GM23338 (cell line): ENCODE results near the gene SPECC1L. TPM values are rescaled to one million over a fixed set of nuclear protein-coding genes. Genes with fewer than 3 reads are reported as not detected.
"Not testable (repeated sequence)": the region's sequence is repeated elsewhere in the genome, so short reads cannot be mapped to it uniquely, and the experiment has no call there.

ENCODE experiments used
- ATAC-seq: fragments of 200-7000 bp; cut with Tn5 transposase; 3 replicates; pipeline ENCODE4 v1.9.1; 2020
- DNase-seq: peaks from one replicate; pipeline ENCODE4 v3.0.0-alpha.2; 2015; ENCODE audit warnings: low spot score
- H2AFZ ChIP-seq: fragments of 200-600 bp; sonication (generic); 2 replicates; pipeline ENCODE4 v1.8.0; 2016; ENCODE audit warnings: antibody characterized with exemption, mild to moderate bottlenecking, moderate library complexity
- H3F3A ChIP-seq: fragments of 200-600 bp; sonication (generic); replicated peaks from 2 replicates; pipeline ENCODE4 v1.8.0; 2017; ENCODE audit warnings: antibody characterized with exemption, mixed run types, low read depth
- H3K27ac ChIP-seq: fragments of 200-600 bp; sonication (generic); 2 replicates; pipeline ENCODE4 v1.6.1; 2016; ENCODE audit warnings: low read depth
- H3K27me3 ChIP-seq: fragments of 200-600 bp; sonication (generic); 2 replicates; pipeline ENCODE4 v1.8.0; 2016; ENCODE audit warnings: mild to moderate bottlenecking, mixed run types, moderate library complexity; ENCODE audit not compliant: insufficient read depth
- H3K36me3 ChIP-seq: fragments of 200-600 bp; sonication (generic); 2 replicates; pipeline ENCODE4 v1.8.0; 2016; ENCODE audit warnings: mild to moderate bottlenecking; ENCODE audit not compliant: insufficient read depth
- H3K4me1 ChIP-seq: fragments of 200-600 bp; sonication (generic); 2 replicates; pipeline ENCODE4 v1.8.0; 2016; ENCODE audit warnings: mild to moderate bottlenecking, moderate library complexity; ENCODE audit not compliant: insufficient read depth
- H3K4me2 ChIP-seq: fragments of 200-600 bp; sonication (generic); 2 replicates; pipeline ENCODE4 v1.7.1; 2017; ENCODE audit warnings: mixed run types
- H3K4me3 ChIP-seq: fragments of 200-600 bp; sonication (generic); 2 replicates; pipeline ENCODE4 v1.6.1; 2016; ENCODE audit warnings: mixed run types
- H3K79me2 ChIP-seq: fragments of 200-600 bp; sonication (generic); replicated peaks from 2 replicates; pipeline ENCODE4 v1.8.0; 2017; ENCODE audit warnings: mild to moderate bottlenecking; ENCODE audit not compliant: insufficient read depth
- H3K9me2 ChIP-seq: fragments of 200-600 bp; sonication (generic); 2 replicates; pipeline ENCODE4 v1.8.0; 2017; ENCODE audit not compliant: insufficient read depth
- H4K20me1 ChIP-seq: fragments of 200-600 bp; sonication (generic); replicated peaks from 2 replicates; pipeline ENCODE4 v1.8.0; 2017; ENCODE audit warnings: mild to moderate bottlenecking; ENCODE audit not compliant: insufficient read depth
- H3K27ac Mint-ChIP-seq: 2 replicates; pipeline ENCODE4 v1.8.0; 2020; ENCODE audit warnings: inconsistent platforms, mild to moderate bottlenecking, moderate library complexity, mixed read lengths
- H3K27me3 Mint-ChIP-seq: 3 replicates; pipeline ENCODE4 v1.8.0; 2022; ENCODE audit warnings: low read depth, mild to moderate bottlenecking, moderate library complexity, mixed read lengths, inconsistent platforms; ENCODE audit not compliant: insufficient read depth, poor library complexity
- H3K36me3 Mint-ChIP-seq: 3 replicates; pipeline ENCODE4 v1.8.0; 2021; ENCODE audit warnings: low read depth, mild to moderate bottlenecking, inconsistent platforms, moderate library complexity, mixed read lengths
- H3K4me1 Mint-ChIP-seq: 3 replicates; pipeline ENCODE4 v1.8.0; 2020; ENCODE audit warnings: mild to moderate bottlenecking, inconsistent platforms, mixed read lengths
- H3K4me3 Mint-ChIP-seq: 3 replicates; pipeline ENCODE4 v1.8.0; 2021; ENCODE audit warnings: moderate library complexity, mild to moderate bottlenecking, inconsistent platforms, mixed read lengths
- H3K9me3 Mint-ChIP-seq: 3 replicates; pipeline ENCODE4 v1.8.0; 2020; ENCODE audit warnings: moderate library complexity, mild to moderate bottlenecking, inconsistent platforms, mixed read lengths
- CREB1 ChIP-seq: fragments of 250-450 bp; sonication (Bioruptor Pico); IDR thresholded peaks from 2 replicates; pipeline ENCODE4 v1.5.0; 2020; ENCODE audit warnings: low read depth, mild to moderate bottlenecking, moderate library complexity
- EZH2phosphoT487 ChIP-seq: fragments of 200-600 bp; sonication (generic); IDR thresholded peaks from one replicate; pipeline ENCODE4 v1.8.1; 2018; ENCODE audit warnings: antibody characterized with exemption; ENCODE audit not compliant: unreplicated experiment
- JUNB ChIP-seq: IDR thresholded peaks from one replicate; pipeline ENCODE4 v1.6.1; 2016; ENCODE audit warnings: antibody characterized with exemption; ENCODE audit not compliant: unreplicated experiment
- NANOG ChIP-seq: IDR thresholded peaks from 2 replicates; pipeline ENCODE4 v1.6.1; 2016; ENCODE audit warnings: antibody characterized with exemption, borderline replicate concordance
- STAT1 ChIP-seq: IDR thresholded peaks from one replicate; pipeline ENCODE4 v1.6.1; 2016; ENCODE audit warnings: antibody characterized with exemption; ENCODE audit not compliant: unreplicated experiment
- ZNF114 ChIP-seq: fragments of 250-450 bp; sonication (Bioruptor Pico); IDR thresholded peaks from 2 replicates; pipeline ENCODE4 v1.5.0; 2020; ENCODE audit warnings: mild to moderate bottlenecking, moderate library complexity
- polyA plus RNA-seq: library from polyadenylated mRNA; unstranded; fragments of >200 nt; fragmentation: Nextera tagmentation; extraction: Ambion mirVana; gene quantifications from 2 replicates; pipeline ENCODE4 v1.2.1, GENCODE V29; 2016
- total RNA-seq: library from RNA; depleted of rRNA; stranded (reverse); fragments of >200 nt; shearing (Covaris generic); gene quantifications from 2 replicates; pipeline ENCODE4 v1.2.3, GENCODE V29; 2014
- TF ChIP-seq, protein P1 (sequence below): IDR thresholded peaks from one replicate; pipeline ENCODE4 v1.6.1; 2018; ENCODE audit warnings: antibody characterized with exemption; ENCODE audit not compliant: unreplicated experiment
- TF ChIP-seq, protein P2 (sequence below), 2 experiments: fragments of 200-600 bp in 1 of 2; sonication (generic) in 1 of 2; conservative IDR thresholded peaks; 2 replicates each; pipeline versions ENCODE4 v1.5.1 to v1.6.1; 2016 to 2017; ENCODE audit warnings: antibody characterized with exemption in 2 of 2, low read depth in 2 of 2, mild to moderate bottlenecking in 2 of 2, moderate library complexity in 1 of 2

SPECC1L gene
- total and polyA plus RNA-seq, 2 experiments from 2014 or later, result 24.3 to 44.7 TPM

- no peak for ATAC-seq
- no peak overlapping the region for H3K27ac ChIP-seq
- H3K4me2 ChIP-seq, result no peak overlapping the region
- no peaks in the 10 kb centered on the region for H3K79me2 ChIP-seq
- no peaks in the 10 kb centered on the region for H3K9me2 ChIP-seq
- Mint-ChIP-seq H3K36me3 (no peaks in the 10 kb centered on the region), H3K27me3 (peaks cover 5% of the 10 kb centered on the region), H3K27ac (no peak overlapping the region), H3K4me1 (peaks cover 8% of the 10 kb centered on the region; the same call in 2 of the 3 replicates), H3K4me3 (no peak overlapping the region), H3K9me3 (no peaks in the 10 kb centered on the region)
- DNase-seq, result no peak
- H2AFZ ChIP-seq, result no peak overlapping the region
- TF ChIP-seq ZNF114 (CRISPR knock-in tag) (no peak), EZH2phosphoT487 (no peak), STAT1 (no peak)
- TF ChIP-seq, protein P1, sequence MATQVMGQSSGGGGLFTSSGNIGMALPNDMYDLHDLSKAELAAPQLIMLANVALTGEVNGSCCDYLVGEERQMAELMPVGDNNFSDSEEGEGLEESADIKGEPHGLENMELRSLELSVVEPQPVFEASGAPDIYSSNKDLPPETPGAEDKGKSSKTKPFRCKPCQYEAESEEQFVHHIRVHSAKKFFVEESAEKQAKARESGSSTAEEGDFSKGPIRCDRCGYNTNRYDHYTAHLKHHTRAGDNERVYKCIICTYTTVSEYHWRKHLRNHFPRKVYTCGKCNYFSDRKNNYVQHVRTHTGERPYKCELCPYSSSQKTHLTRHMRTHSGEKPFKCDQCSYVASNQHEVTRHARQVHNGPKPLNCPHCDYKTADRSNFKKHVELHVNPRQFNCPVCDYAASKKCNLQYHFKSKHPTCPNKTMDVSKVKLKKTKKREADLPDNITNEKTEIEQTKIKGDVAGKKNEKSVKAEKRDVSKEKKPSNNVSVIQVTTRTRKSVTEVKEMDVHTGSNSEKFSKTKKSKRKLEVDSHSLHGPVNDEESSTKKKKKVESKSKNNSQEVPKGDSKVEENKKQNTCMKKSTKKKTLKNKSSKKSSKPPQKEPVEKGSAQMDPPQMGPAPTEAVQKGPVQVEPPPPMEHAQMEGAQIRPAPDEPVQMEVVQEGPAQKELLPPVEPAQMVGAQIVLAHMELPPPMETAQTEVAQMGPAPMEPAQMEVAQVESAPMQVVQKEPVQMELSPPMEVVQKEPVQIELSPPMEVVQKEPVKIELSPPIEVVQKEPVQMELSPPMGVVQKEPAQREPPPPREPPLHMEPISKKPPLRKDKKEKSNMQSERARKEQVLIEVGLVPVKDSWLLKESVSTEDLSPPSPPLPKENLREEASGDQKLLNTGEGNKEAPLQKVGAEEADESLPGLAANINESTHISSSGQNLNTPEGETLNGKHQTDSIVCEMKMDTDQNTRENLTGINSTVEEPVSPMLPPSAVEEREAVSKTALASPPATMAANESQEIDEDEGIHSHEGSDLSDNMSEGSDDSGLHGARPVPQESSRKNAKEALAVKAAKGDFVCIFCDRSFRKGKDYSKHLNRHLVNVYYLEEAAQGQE, result no peak
- H4K20me1 ChIP-seq, result no peaks in the 10 kb centered on the region
- no peaks in the 10 kb centered on the region for H3K36me3 ChIP-seq
- H3F3A ChIP-seq, result no peaks in the 10 kb centered on the region
- no peaks in the 10 kb centered on the region; the same call in 1 of the 2 replicates for H3K4me1 ChIP-seq
- H3K4me3 ChIP-seq, result no peak overlapping the region
- no peaks in the 10 kb centered on the region for H3K27me3 ChIP-seq
Observed at GRCh38 chr22:24265734-24266133, 4.9 kb upstream of the SPECC1L start.

GRCh38 chr22:24266495-24266894, 4.1 kb upstream of the SPECC1L start:
- not testable (repeated sequence) for ATAC-seq, H3K27me3 ChIP-seq, H3K4me2 ChIP-seq

GRCh38 chr22:24271386-24271854, 789 bp downstream of the SPECC1L start:
- peak overlapping the region; percentile 88 for H3K4me2 ChIP-seq
- peak overlapping the region; percentile 94 for H3K27ac ChIP-seq
- H3K79me2 ChIP-seq, result peaks cover 53% of the 10 kb centered on the region
- H4K20me1 ChIP-seq, result peaks cover 6% of the 10 kb centered on the region
- H3K9me3 Mint-ChIP-seq, result no peaks in the 10 kb centered on the region
- peaks cover 5% of the 10 kb centered on the region for H3K27me3 Mint-ChIP-seq
- no peaks in the 10 kb centered on the region for H3K36me3 ChIP-seq
- peak overlapping the region; percentile 90 for H3K27ac Mint-ChIP-seq
- H3K4me1 ChIP-seq, result peaks cover 11% of the 10 kb centered on the region
- H3K4me3 ChIP-seq, result peak overlapping the region; percentile 87
- no peaks in the 10 kb centered on the region for H3K9me2 ChIP-seq
- H2AFZ ChIP-seq, result peak overlapping the region; percentile 91
- no peaks in the 10 kb centered on the region for H3F3A ChIP-seq
- H3K4me1 Mint-ChIP-seq, result peaks cover 38% of the 10 kb centered on the region
- H3K27me3 ChIP-seq, result no peaks in the 10 kb centered on the region
- DNase-seq (no peak), ATAC-seq (peak; percentile 53; the same call in 2 of the 3 replicates)
- peaks cover 3% of the 10 kb centered on the region; the same call in 2 of the 3 replicates for H3K36me3 Mint-ChIP-seq
- peak overlapping the region; percentile 91 for H3K4me3 Mint-ChIP-seq
- no peak for TF ChIP-seq JUNB
- TF ChIP-seq NANOG, result no peak
- TF ChIP-seq, protein P2, sequence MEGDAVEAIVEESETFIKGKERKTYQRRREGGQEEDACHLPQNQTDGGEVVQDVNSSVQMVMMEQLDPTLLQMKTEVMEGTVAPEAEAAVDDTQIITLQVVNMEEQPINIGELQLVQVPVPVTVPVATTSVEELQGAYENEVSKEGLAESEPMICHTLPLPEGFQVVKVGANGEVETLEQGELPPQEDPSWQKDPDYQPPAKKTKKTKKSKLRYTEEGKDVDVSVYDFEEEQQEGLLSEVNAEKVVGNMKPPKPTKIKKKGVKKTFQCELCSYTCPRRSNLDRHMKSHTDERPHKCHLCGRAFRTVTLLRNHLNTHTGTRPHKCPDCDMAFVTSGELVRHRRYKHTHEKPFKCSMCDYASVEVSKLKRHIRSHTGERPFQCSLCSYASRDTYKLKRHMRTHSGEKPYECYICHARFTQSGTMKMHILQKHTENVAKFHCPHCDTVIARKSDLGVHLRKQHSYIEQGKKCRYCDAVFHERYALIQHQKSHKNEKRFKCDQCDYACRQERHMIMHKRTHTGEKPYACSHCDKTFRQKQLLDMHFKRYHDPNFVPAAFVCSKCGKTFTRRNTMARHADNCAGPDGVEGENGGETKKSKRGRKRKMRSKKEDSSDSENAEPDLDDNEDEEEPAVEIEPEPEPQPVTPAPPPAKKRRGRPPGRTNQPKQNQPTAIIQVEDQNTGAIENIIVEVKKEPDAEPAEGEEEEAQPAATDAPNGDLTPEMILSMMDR (conservative IDR thresholded peaks at IDR 0.05; ENCODE audit: low read depth in 2 of 2), result no peak
- no peak for TF ChIP-seq CREB1 (CRISPR knock-in tag)

More at GRCh38 chr22:24266495-24266894, 4.1 kb upstream of the SPECC1L start:
- H3K27me3 Mint-ChIP-seq, H3K4me3 Mint-ChIP-seq, H3K27ac ChIP-seq, H3K79me2 ChIP-seq, H3K9me3 Mint-ChIP-seq, DNase-seq, H3K36me3 ChIP-seq, H3K4me1 Mint-ChIP-seq, H3K4me1 ChIP-seq, H4K20me1 ChIP-seq, H3K27ac Mint-ChIP-seq, H3F3A ChIP-seq, H3K9me2 ChIP-seq, H3K36me3 Mint-ChIP-seq, H2AFZ ChIP-seq, H3K4me3 ChIP-seq: not testable (repeated sequence)
